HCT116 (cell line): ENCODE results near the gene POLA1. TPM values are rescaled to one million over a fixed set of nuclear protein-coding genes. Genes with fewer than 3 reads are reported as not detected.

Source experiments
- ATAC-seq: fragments of 200-7000 bp; cut with Tn5 transposase; 2 replicates; pipeline ENCODE4 v1.9.1; 2020; ENCODE audit warnings: mild to moderate bottlenecking, moderate library complexity
- BruUV-seq: library from RNA; stranded (reverse); fragments of 400-500 nt; replicated peaks from 2 replicates; lab custom pipeline; 2021; lab: Mats Ljungman, UMichigan
- CTCF ChIA-PET: fragments of 300-600 bp; sonication (Branson Sonifier 250); formaldehyde crosslinking; loops from one replicate; lab custom pipeline; 2021; ENCODE audit warnings: antibody characterized with exemption; lab: Charles Lee
- POLR2A ChIA-PET: fragments of 300-600, 350-600 bp; sonication (Branson Sonifier 250); formaldehyde crosslinking; loops from one replicate; lab custom pipeline; 2021; ENCODE audit warnings: antibody characterized with exemption; lab: Charles Lee
- RAD21 ChIA-PET, 2 experiments: fragments of 300-600 bp; sonication (Branson Sonifier 250); formaldehyde crosslinking; loops; one replicate each; lab custom pipeline; 2023; ENCODE audit warnings: low total read pairs in 2 of 2; ENCODE audit not compliant: uncharacterized antibody in 2 of 2, unreplicated experiment in 2 of 2, low non-redundant PET in 1 of 2; lab: Charles Lee
- DNase-seq: peaks from one replicate; pipeline ENCODE4 v3.0.0-alpha.2; 2010; ENCODE audit warnings: low read depth, low spot score
- H2AFZ ChIP-seq: fragments of 200-600 bp; shearing (Covaris generic), sonication (generic); 2 replicates; pipeline ENCODE4 v1.6.1; 2017; ENCODE audit warnings: low read depth, mixed run types, mixed read lengths, antibody characterized with exemption, low read length; ENCODE audit not compliant: poor library complexity, severe bottlenecking
- H3K27ac ChIP-seq: 2 replicates; pipeline ENCODE4 v1.5.1; 2012; ENCODE audit warnings: low read depth, low read length
- H3K27me3 ChIP-seq: fragments of 200-600 bp; sonication (generic); 2 replicates; pipeline ENCODE4 v1.6.1; 2016; ENCODE audit warnings: mixed run types, low read length, mixed read lengths; ENCODE audit not compliant: insufficient read depth
- H3K36me3 ChIP-seq, 2 experiments: fragments of 200-500 bp in 1 of 2; fragments of 200-600 bp in 1 of 2; sonication (Bioruptor generic) in 1 of 2; sonication (generic) in 1 of 2; 2 replicates each; pipeline versions ENCODE4 v1.5.1 to v1.6.1; 2014 to 2016; ENCODE audit warnings: low read length in 2 of 2, inconsistent platforms in 1 of 2, mixed read lengths in 1 of 2, mixed run types in 1 of 2; ENCODE audit not compliant: insufficient read depth in 2 of 2, control insufficient read depth in 1 of 2
- H3K4me1 ChIP-seq, 2 experiments: fragments of 200-600 bp in 1 of 2; sonication (generic) in 1 of 2; 2 replicates each; pipeline versions ENCODE4 v1.5.1 to v1.6.1; 2012 to 2017; ENCODE audit warnings: low read length in 2 of 2, inconsistent platforms in 1 of 2, mild to moderate bottlenecking in 1 of 2, mixed read lengths in 1 of 2, mixed run types in 1 of 2, moderate library complexity in 1 of 2; ENCODE audit not compliant: insufficient read depth in 2 of 2, control insufficient read depth in 1 of 2
- H3K4me2 ChIP-seq: fragments of 200-600 bp; sonication (generic); 2 replicates; pipeline ENCODE4 v1.6.1; 2017; ENCODE audit warnings: mixed run types, low read length, mixed read lengths
- H3K4me3 ChIP-seq, 2 experiments: fragments of 200-600 bp in 1 of 2; sonication (generic) in 1 of 2; replicated peaks in 1 of 2; 2 replicates each; pipeline ENCODE4 v1.5.1; 2011 to 2016; ENCODE audit warnings: low read length in 2 of 2, control low read depth in 1 of 2, low read depth in 1 of 2, mild to moderate bottlenecking in 1 of 2, mixed read lengths in 1 of 2, mixed run types in 1 of 2
- H3K79me2 ChIP-seq: fragments of 200-600 bp; sonication (generic); 2 replicates; pipeline ENCODE4 v1.6.1; 2017; ENCODE audit warnings: mild to moderate bottlenecking, mixed run types, low read length, moderate library complexity, mixed read lengths; ENCODE audit not compliant: insufficient read depth
- H3K9ac ChIP-seq: fragments of 200-600 bp; sonication (generic); 2 replicates; pipeline ENCODE4 v1.6.1; 2016; ENCODE audit warnings: low read length, mixed read lengths
- H3K9me2 ChIP-seq: fragments of 200-600 bp; sonication (generic), shearing (Covaris generic); 2 replicates; pipeline ENCODE4 v1.6.1; 2017; ENCODE audit warnings: mixed run types, mild to moderate bottlenecking, moderate library complexity; ENCODE audit not compliant: insufficient read depth
- H3K9me3 ChIP-seq, 2 experiments: fragments of 200-500 bp in 1 of 2; fragments of 200-600 bp in 1 of 2; sonication (Bioruptor generic) in 1 of 2; sonication (generic) in 1 of 2; 2 replicates each; pipeline ENCODE4 v1.6.1; 2014 to 2017; ENCODE audit warnings: low read length in 2 of 2, mixed read lengths in 2 of 2, inconsistent platforms in 1 of 2, low read depth in 1 of 2, mild to moderate bottlenecking in 1 of 2, mixed run types in 1 of 2, moderate library complexity in 1 of 2; ENCODE audit not compliant: control insufficient read depth in 1 of 2, insufficient read depth in 1 of 2
- H4K20me1 ChIP-seq: fragments of 200-600 bp; sonication (generic), shearing (Covaris generic); 2 replicates; pipeline ENCODE4 v1.6.1; 2017; ENCODE audit warnings: mixed run types, mild to moderate bottlenecking, moderate library complexity; ENCODE audit not compliant: insufficient read depth
- EGR1 ChIP-seq: IDR thresholded peaks from 2 replicates; pipeline ENCODE4 v1.6.1; 2012; ENCODE audit warnings: low read depth
- EZH2 ChIP-seq: fragments of 200-600 bp; sonication (generic); IDR thresholded peaks from 2 replicates; pipeline ENCODE4 v1.6.1; 2017; ENCODE audit warnings: antibody characterized with exemption, mixed run types
- FOSL1 ChIP-seq: IDR thresholded peaks from 2 replicates; pipeline ENCODE4 v1.6.1; 2012; ENCODE audit warnings: low read depth
- JUND ChIP-seq: IDR thresholded peaks from 2 replicates; pipeline ENCODE4 v1.6.1; 2012
- MAX ChIP-seq: IDR thresholded peaks from 2 replicates; pipeline ENCODE4 v1.6.1; 2012
- RAD21 ChIP-seq: IDR thresholded peaks from 2 replicates; pipeline ENCODE4 v1.6.1; 2012; ENCODE audit warnings: low read depth, mild to moderate bottlenecking
- REST ChIP-seq: IDR thresholded peaks from 2 replicates; pipeline ENCODE4 v1.6.1; 2012; ENCODE audit warnings: low read depth
- YY1 ChIP-seq: IDR thresholded peaks from 2 replicates; pipeline ENCODE4 v1.6.1; 2011; ENCODE audit warnings: low read length, low read depth, moderate library complexity, mild to moderate bottlenecking; ENCODE audit not compliant: insufficient replicate concordance; ENCODE audit errors: extremely low read depth
- ZFX ChIP-seq: fragments of 450-650 bp; IDR thresholded peaks from 2 replicates; pipeline ENCODE4 v1.6.1; 2017
- ZNF274 ChIP-seq: fragments of 200-500 bp; sonication (Bioruptor generic); IDR thresholded peaks from 2 replicates; pipeline ENCODE4 v1.6.1; 2014; ENCODE audit warnings: mild to moderate bottlenecking, low read depth, low read length, inconsistent platforms
- intact Hi-C: fragments of 100-400 bp; cut with micrococcal nuclease; formaldehyde crosslinking; loops from 2 replicates; pipeline ENCODE4 v1.10.0; 2022
- total RNA-seq: library from RNA; stranded (reverse); gene quantifications from one replicate; pipeline ENCODE4 v1.2.1, GENCODE V29; 2021; ENCODE audit not compliant: unreplicated experiment
- TF ChIP-seq, protein P1 (sequence below): IDR thresholded peaks from 2 replicates; pipeline ENCODE4 v1.6.1; 2011; ENCODE audit warnings: mild to moderate bottlenecking, low read length, moderate library complexity; ENCODE audit not compliant: insufficient replicate concordance; ENCODE audit errors: extremely low read depth

POLA1 gene
- total RNA-seq, 1 experiment from 2014 or later, result 27.0 TPM

GRCh38 chrX:24790166-24790565, 96.4 kb downstream of the POLA1 start (continued):
- TF ChIP-seq, protein P1, sequence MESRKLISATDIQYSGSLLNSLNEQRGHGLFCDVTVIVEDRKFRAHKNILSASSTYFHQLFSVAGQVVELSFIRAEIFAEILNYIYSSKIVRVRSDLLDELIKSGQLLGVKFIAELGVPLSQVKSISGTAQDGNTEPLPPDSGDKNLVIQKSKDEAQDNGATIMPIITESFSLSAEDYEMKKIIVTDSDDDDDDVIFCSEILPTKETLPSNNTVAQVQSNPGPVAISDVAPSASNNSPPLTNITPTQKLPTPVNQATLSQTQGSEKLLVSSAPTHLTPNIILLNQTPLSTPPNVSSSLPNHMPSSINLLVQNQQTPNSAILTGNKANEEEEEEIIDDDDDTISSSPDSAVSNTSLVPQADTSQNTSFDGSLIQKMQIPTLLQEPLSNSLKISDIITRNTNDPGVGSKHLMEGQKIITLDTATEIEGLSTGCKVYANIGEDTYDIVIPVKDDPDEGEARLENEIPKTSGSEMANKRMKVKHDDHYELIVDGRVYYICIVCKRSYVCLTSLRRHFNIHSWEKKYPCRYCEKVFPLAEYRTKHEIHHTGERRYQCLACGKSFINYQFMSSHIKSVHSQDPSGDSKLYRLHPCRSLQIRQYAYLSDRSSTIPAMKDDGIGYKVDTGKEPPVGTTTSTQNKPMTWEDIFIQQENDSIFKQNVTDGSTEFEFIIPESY, result no peak
- TF ChIP-seq EZH2, result no peak

GRCh38 chrX:24796204-24796603, 102.5 kb downstream of the POLA1 start:
- RAD21 ChIA-PET, result no interaction called here
- Histone ChIP-seq H3K9me3 (no peaks in the 10 kb centered on the region), H3K27me3 (no peaks in the 10 kb centered on the region), H4K20me1 (no peaks in the 10 kb centered on the region), H3K9ac (no peak overlapping the region), H3K27ac (no peak overlapping the region), H3K36me3 (no peaks in the 10 kb centered on the region), H3K4me2 (no peak overlapping the region), H3K9me2 (no peaks in the 10 kb centered on the region), H3K79me2 (no peaks in the 10 kb centered on the region), H3K4me3 (no peak overlapping the region), H3K4me1 (no peaks in the 10 kb centered on the region), H2AFZ (no peak overlapping the region)
- intact Hi-C loops, result no loop called here
- no TSS peak for BruUV-seq
- ATAC-seq, result no peak
- TF ChIP-seq MAX (no peak), JUND (no peak), RAD21 (no peak), EZH2 (no peak), ZNF274 (no peak), REST (no peak), ZFX (no peak), FOSL1 (no peak), EGR1 (no peak), YY1 (no peak)
- TF ChIP-seq, protein P1, result no peak
- DNase-seq, result no peak
- CTCF ChIA-PET, result no interaction called here
- POLR2A ChIA-PET, result no interaction called here
